ENCODE results near the gene OR51B4. TPM values are rescaled to one million over a fixed set of nuclear protein-coding genes. Genes with fewer than 3 reads are reported as not detected.

OR51B4 gene
- total RNA-seq, 1 donor from 2014 or later: not detected

DNA sequence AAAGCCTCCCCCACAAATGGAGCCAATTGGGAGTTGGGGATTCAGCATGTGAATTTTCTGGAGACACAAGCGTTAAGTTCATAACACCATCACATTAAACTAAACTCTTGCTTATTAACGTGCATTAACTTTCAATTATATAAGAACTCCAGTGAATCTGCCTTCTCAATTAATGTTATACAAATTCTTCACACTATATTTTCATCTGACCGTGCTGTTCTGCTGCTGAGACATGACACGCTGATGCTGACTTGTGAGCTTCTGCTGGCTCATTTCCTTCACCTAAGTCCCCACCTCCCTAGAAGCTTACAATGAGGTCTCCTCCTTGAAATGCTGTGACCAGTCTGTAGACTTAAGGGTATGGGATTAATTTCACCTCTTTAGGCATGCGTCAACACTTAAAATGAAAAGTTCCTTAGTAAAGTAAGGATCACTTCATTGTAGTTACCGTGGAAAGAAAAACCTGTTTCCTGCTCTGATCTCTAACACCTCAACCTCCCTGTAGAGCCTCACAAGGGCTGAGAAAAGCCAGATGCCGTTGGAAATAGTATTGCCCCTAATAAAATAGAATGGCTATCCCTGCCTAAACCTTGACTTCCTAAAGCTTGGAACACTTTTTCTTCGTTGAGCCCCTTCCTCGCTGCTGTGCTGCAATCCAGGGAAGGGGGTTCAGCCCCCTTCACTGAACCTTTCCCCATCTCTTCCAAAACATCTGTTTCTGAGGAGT lies 49.4 kb downstream of the OR51B4 start:
- DNase-seq (ENCODE audit: extremely low spot score in 2 of 2): no peak
- Histone ChIP-seq H3K27ac (no peak overlapping the region), H3K36me3 (no peaks in the 10 kb centered on the region), H3K9me3 (no peaks in the 10 kb centered on the region), H3K27me3 (no peaks in the 10 kb centered on the region), H3K4me3 (no peak overlapping the region), H3K4me1 (no peaks in the 10 kb centered on the region)
- intact Hi-C loops (cut with DNase I): no loop called here
- TF ChIP-seq POLR2AphosphoS5 (IDR thresholded peaks at IDR 0.05; ENCODE audit: insufficient read depth in 1 of 2, low read depth in 1 of 2) (no peak), POLR2A (IDR thresholded peaks at IDR 0.05) (no peak)
- TF ChIP-seq, protein P1, sequence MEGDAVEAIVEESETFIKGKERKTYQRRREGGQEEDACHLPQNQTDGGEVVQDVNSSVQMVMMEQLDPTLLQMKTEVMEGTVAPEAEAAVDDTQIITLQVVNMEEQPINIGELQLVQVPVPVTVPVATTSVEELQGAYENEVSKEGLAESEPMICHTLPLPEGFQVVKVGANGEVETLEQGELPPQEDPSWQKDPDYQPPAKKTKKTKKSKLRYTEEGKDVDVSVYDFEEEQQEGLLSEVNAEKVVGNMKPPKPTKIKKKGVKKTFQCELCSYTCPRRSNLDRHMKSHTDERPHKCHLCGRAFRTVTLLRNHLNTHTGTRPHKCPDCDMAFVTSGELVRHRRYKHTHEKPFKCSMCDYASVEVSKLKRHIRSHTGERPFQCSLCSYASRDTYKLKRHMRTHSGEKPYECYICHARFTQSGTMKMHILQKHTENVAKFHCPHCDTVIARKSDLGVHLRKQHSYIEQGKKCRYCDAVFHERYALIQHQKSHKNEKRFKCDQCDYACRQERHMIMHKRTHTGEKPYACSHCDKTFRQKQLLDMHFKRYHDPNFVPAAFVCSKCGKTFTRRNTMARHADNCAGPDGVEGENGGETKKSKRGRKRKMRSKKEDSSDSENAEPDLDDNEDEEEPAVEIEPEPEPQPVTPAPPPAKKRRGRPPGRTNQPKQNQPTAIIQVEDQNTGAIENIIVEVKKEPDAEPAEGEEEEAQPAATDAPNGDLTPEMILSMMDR (IDR thresholded peaks at IDR 0.05): no peak

DNA sequence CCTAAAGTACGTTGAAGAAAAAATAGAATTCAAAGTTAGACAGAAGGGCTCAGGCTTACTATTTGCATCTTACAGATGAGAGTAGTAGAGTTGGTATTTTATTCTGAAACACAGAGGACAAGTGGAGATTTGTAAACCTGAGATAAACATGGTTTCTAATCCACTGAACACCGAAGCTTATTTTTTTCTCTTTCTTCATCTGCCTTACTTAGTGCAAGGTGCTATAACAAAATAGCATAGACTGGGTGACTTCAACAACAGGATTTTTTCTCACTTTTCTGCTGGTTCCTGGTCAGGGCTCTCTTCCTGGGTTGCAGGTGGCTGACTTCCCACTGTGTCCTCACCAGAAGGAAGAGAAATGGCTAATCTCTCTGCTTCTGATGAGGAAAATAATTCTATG lies 50.0 kb downstream of the OR51B4 start:
- H3K4me3 ChIP-seq: no peak overlapping the region
- TF ChIP-seq POLR2AphosphoS5 (IDR thresholded peaks at IDR 0.05; ENCODE audit: insufficient read depth in 1 of 2, low read depth in 1 of 2) (no peak), POLR2A (IDR thresholded peaks at IDR 0.05) (no peak)
- TF ChIP-seq, protein P1 (IDR thresholded peaks at IDR 0.05): no peak
- no peak for DNase-seq (ENCODE audit: extremely low spot score in 2 of 2)
- H3K9me3 ChIP-seq: no peaks in the 10 kb centered on the region
- no peaks in the 10 kb centered on the region for H3K27me3 ChIP-seq
- no peaks in the 10 kb centered on the region for H3K4me1 ChIP-seq
- H3K36me3 ChIP-seq: no peaks in the 10 kb centered on the region
- H3K27ac ChIP-seq: no peak overlapping the region
- intact Hi-C loops (cut with DNase I): no loop called here

Other genes with a start within 250 kb of the OR51B4 start
- gene OR52E2, start 242.3 kb downstream of the OR51B4 start, total RNA-seq: not detected
- not detected for gene OR52E1, start 232.4 kb downstream of the OR51B4 start, total RNA-seq
- not detected for gene OR52A5, start 163.6 kb downstream of the OR51B4 start, total RNA-seq
- gene OR52A1, start 147.2 kb downstream of the OR51B4 start, total RNA-seq: not detected
- not detected for gene OR51V1, start 101.3 kb downstream of the OR51B4 start, total RNA-seq
- 591 TPM for gene HBB, start 74.9 kb downstream of the OR51B4 start, total RNA-seq
- gene HBD, start 67.5 kb downstream of the OR51B4 start, total RNA-seq: not detected
- not detected for gene HBG1, start 52.1 kb downstream of the OR51B4 start, total RNA-seq
- gene HBG2, start 47.2 kb downstream of the OR51B4 start, total RNA-seq: not detected
- not detected for gene HBE1, start 32.0 kb downstream of the OR51B4 start, total RNA-seq
- not detected for gene OR51B2, start 22.4 kb upstream of the OR51B4 start, total RNA-seq
- 1.2 TPM for gene OR51B5, start 41.6 kb upstream of the OR51B4 start, total RNA-seq
- gene OR51B6, start 49.6 kb upstream of the OR51B4 start, total RNA-seq: not detected
- not detected for gene OR51M1, start 81.9 kb upstream of the OR51B4 start, total RNA-seq
- gene OR51Q1, start 120.2 kb upstream of the OR51B4 start, total RNA-seq: not detected
- not detected for gene OR51I1, start 139.6 kb upstream of the OR51B4 start, total RNA-seq
- gene OR51I2, start 147.4 kb upstream of the OR51B4 start, total RNA-seq: not detected
- gene OR52D1, start 186.7 kb upstream of the OR51B4 start, total RNA-seq: not detected
- not detected for gene UBQLN3, start 208.0 kb upstream of the OR51B4 start, total RNA-seq
- 0.98 TPM for gene UBQLNL, start 214.8 kb upstream of the OR51B4 start, total RNA-seq
- gene OR52H1, start 246.6 kb upstream of the OR51B4 start, total RNA-seq: not detected

Measured in vagina (tissue), 2 donors.